Esophagus (tissue), 2 donors: ENCODE measurements around the gene ENPP1. TPM values are rescaled to one million over a fixed set of nuclear protein-coding genes. Genes with fewer than 3 reads are reported as not detected.

ENCODE experiments used
- H3K27ac ChIP-seq, 2 donors: one replicate each; pipeline ENCODE4 v1.5.1; 2013; ENCODE audit warnings: low read depth in 2 of 2, mild to moderate bottlenecking in 2 of 2, inconsistent platforms in 1 of 2, low read length in 1 of 2, moderate library complexity in 1 of 2
- H3K27me3 ChIP-seq, 2 donors: one replicate each; pipeline ENCODE4 v1.6.1; 2013; ENCODE audit warnings: low read length in 2 of 2, control low read depth in 1 of 2, mild to moderate bottlenecking in 1 of 2; ENCODE audit not compliant: insufficient read depth in 2 of 2, control insufficient read depth in 1 of 2
- H3K36me3 ChIP-seq, 2 donors: one replicate each; pipeline ENCODE4 v1.6.1; 2013; ENCODE audit warnings: low read length in 1 of 2; ENCODE audit not compliant: control insufficient read depth in 2 of 2, insufficient read depth in 2 of 2
- H3K4me1 ChIP-seq, 2 donors: one replicate each; pipeline ENCODE4 v1.6.1; 2013; ENCODE audit warnings: low read length in 1 of 2; ENCODE audit not compliant: control insufficient read depth in 2 of 2, insufficient read depth in 2 of 2
- H3K4me3 ChIP-seq, 2 donors: one replicate each; pipeline ENCODE4 v1.5.1; 2013; ENCODE audit warnings: low read length in 2 of 2, mild to moderate bottlenecking in 2 of 2, low read depth in 1 of 2, moderate library complexity in 1 of 2
- H3K9me3 ChIP-seq, 2 donors: one replicate each; pipeline ENCODE4 v1.6.1; 2013; ENCODE audit warnings: mild to moderate bottlenecking in 2 of 2, low read depth in 1 of 2, low read length in 1 of 2, moderate library complexity in 1 of 2; ENCODE audit not compliant: control insufficient read depth in 2 of 2, insufficient read depth in 1 of 2
- WGBS, 2 donors: extraction: QIAGEN DNeasy Blood & Tissue Kit; methylation state at CpG; one replicate each; pipeline ENCODE4 v1.1.7; 2013; 5-methylcytosine and 5-hydroxymethylcytosine counted together
- polyA plus RNA-seq, 2 donors: library from polyadenylated mRNA; stranded (reverse); fragments of 200-250 nt; gene quantifications; one replicate each; pipeline ENCODE4 v1.2.3, GENCODE V29; 2013
- donor health status: healthy with polysubstance abuse.
- donor health status: Bipolar disorder and iron deficiency.

The ENPP1 gene
- polyA plus RNA-seq, 2 donors, result 0.84 to 2.8 TPM

- whole genome bisulfite sequencing, 2 donors, result 75 to 81% methylated on average over 3 of the region's 3 CpGs
- peaks cover 0 to 2% of the 10 kb centered on the region in 2 donors for H3K9me3 ChIP-seq
- H3K36me3 ChIP-seq, result no peaks in the 10 kb centered on the region
- H3K27me3 ChIP-seq, result no peaks in the 10 kb centered on the region
- H3K27ac ChIP-seq, result no peak overlapping the region
- no peak overlapping the region for H3K4me3 ChIP-seq
- H3K4me1 ChIP-seq, result no peaks in the 10 kb centered on the region
These were observed 26.1 kb upstream of the ENPP1 start for GRCh38 chr6:131781687-131782086.

GRCh38 chr6:131782764-131783163 lies 25.1 kb upstream of the ENPP1 start:
- Histone ChIP-seq H3K4me1 (no peaks in the 10 kb centered on the region), H3K27me3 (no peaks in the 10 kb centered on the region), H3K4me3 (no peak overlapping the region), H3K27ac (no peak overlapping the region), H3K36me3 (no peaks in the 10 kb centered on the region), H3K9me3 (peaks cover 0 to 2% of the 10 kb centered on the region in 2 donors)
- 92 to 93% methylated on average over 1 of the region's 1 CpG for WGBS, 2 donors

- H3K9me3 ChIP-seq, result peaks cover 0 to 2% of the 10 kb centered on the region in 2 donors
- no peaks in the 10 kb centered on the region for H3K4me1 ChIP-seq
- no peaks in the 10 kb centered on the region for H3K27me3 ChIP-seq
- no peaks in the 10 kb centered on the region for H3K36me3 ChIP-seq
- no peak overlapping the region for H3K27ac ChIP-seq
- H3K4me3 ChIP-seq, result no peak overlapping the region
- 69 to 77% methylated on average over 1 of the region's 1 CpG for WGBS, 2 donors
These were observed 23.3 kb upstream of the ENPP1 start for GRCh38 chr6:131784561-131784960.

GRCh38 chr6:131787079-131787478 lies 20.7 kb upstream of the ENPP1 start:
- H3K4me1 ChIP-seq, result no peaks in the 10 kb centered on the region
- H3K27me3 ChIP-seq, result no peaks in the 10 kb centered on the region
- H3K36me3 ChIP-seq, result no peaks in the 10 kb centered on the region
- H3K27ac ChIP-seq, result no peak overlapping the region
- no peak overlapping the region for H3K4me3 ChIP-seq
- peaks cover 0 to 2% of the 10 kb centered on the region in 2 donors for H3K9me3 ChIP-seq

GRCh38 chr6:131787766-131788712 lies 19.8 kb upstream of the ENPP1 start:
- peaks cover 0 to 2% of the 10 kb centered on the region in 2 donors for H3K9me3 ChIP-seq
- H3K27me3 ChIP-seq, result no peaks in the 10 kb centered on the region
- H3K4me1 ChIP-seq, result no peaks in the 10 kb centered on the region
- 46 to 48% methylated on average over 8 of the region's 8 CpGs for WGBS, 2 donors
- no peak overlapping the region for H3K4me3 ChIP-seq
- no peak overlapping the region for H3K27ac ChIP-seq
- H3K36me3 ChIP-seq, result no peaks in the 10 kb centered on the region

- H3K27me3 ChIP-seq, result no peaks in the 10 kb centered on the region
These were observed 18.6 kb upstream of the ENPP1 start for GRCh38 chr6:131789219-131789618.

GRCh38 chr6:131791476-131791875 lies 16.3 kb upstream of the ENPP1 start:
- no peaks in the 10 kb centered on the region for H3K27me3 ChIP-seq
- 63 to 69% methylated on average over 5 of the region's 5 CpGs for WGBS, 2 donors

More at GRCh38 chr6:131789219-131789618, 18.6 kb upstream of the ENPP1 start:
- Histone ChIP-seq H3K4me3 (no peak overlapping the region), H3K36me3 (no peaks in the 10 kb centered on the region), H3K4me1 (no peaks in the 10 kb centered on the region), H3K9me3 (peaks cover 0 to 2% of the 10 kb centered on the region in 2 donors), H3K27ac (no peak overlapping the region)
- 15 to 30% methylated on average over 1 of the region's 1 CpG for WGBS, 2 donors

GRCh38 chr6:131792091-131792496 lies 15.7 kb upstream of the ENPP1 start:
- Histone ChIP-seq H3K4me3 (no peak overlapping the region), H3K4me1 (no peaks in the 10 kb centered on the region), H3K27me3 (no peaks in the 10 kb centered on the region), H3K9me3 (no peaks in the 10 kb centered on the region), H3K27ac (no peak overlapping the region), H3K36me3 (no peaks in the 10 kb centered on the region)
- 78 to 83% methylated on average over 6 of the region's 6 CpGs for WGBS, 2 donors

More at GRCh38 chr6:131791476-131791875, 16.3 kb upstream of the ENPP1 start:
- no peak overlapping the region for H3K27ac ChIP-seq
- no peaks in the 10 kb centered on the region for H3K9me3 ChIP-seq
- H3K4me3 ChIP-seq, result no peak overlapping the region
- H3K4me1 ChIP-seq, result no peaks in the 10 kb centered on the region
- no peaks in the 10 kb centered on the region for H3K36me3 ChIP-seq

- Histone ChIP-seq H3K27me3 (no peaks in the 10 kb centered on the region), H3K36me3 (no peaks in the 10 kb centered on the region), H3K27ac (no peak overlapping the region), H3K9me3 (no peaks in the 10 kb centered on the region), H3K4me3 (no peak overlapping the region), H3K4me1 (no peaks in the 10 kb centered on the region)
- WGBS, 2 donors, result 66 to 79% methylated on average over 2 of the region's 2 CpGs
These were observed 12.5 kb upstream of the ENPP1 start for GRCh38 chr6:131795366-131795765.

- Histone ChIP-seq H3K9me3 (no peaks in the 10 kb centered on the region), H3K27me3 (no peaks in the 10 kb centered on the region), H3K27ac (no peak overlapping the region), H3K4me3 (no peak overlapping the region), H3K4me1 (peaks cover 0 to under 1% of the 10 kb centered on the region in 2 donors), H3K36me3 (no peaks in the 10 kb centered on the region)
- 89 to 91% methylated on average over 2 of the region's 2 CpGs for WGBS, 2 donors
These were observed 5.5 kb upstream of the ENPP1 start for GRCh38 chr6:131802347-131802746.
